PFSK-1 (cell line): ENCODE results near the gene MLYCD.

ENCODE experiments used
- FOXP2 ChIP-seq: optimal IDR thresholded peaks from 2 replicates; pipeline ENCODE3; 2011; ENCODE audit warnings: borderline replicate concordance, control low read depth, inconsistent platforms; ENCODE audit not compliant: insufficient read depth; ENCODE audit errors: extremely low read length, extremely low read depth
- POLR2AphosphoS5 ChIP-seq: IDR thresholded peaks from 2 replicates; pipeline ENCODE4 v1.6.1; 2012; ENCODE audit warnings: low read depth, mild to moderate bottlenecking, control low read depth, low read length, moderate library complexity
- SIN3A ChIP-seq: IDR thresholded peaks from 2 replicates; pipeline ENCODE4 v1.6.1; 2012; ENCODE audit warnings: mild to moderate bottlenecking, low read length, moderate library complexity, borderline replicate concordance; ENCODE audit not compliant: insufficient read depth
- TAF1 ChIP-seq: IDR thresholded peaks from 2 replicates; pipeline ENCODE4 v1.6.1; 2012; ENCODE audit warnings: low read length, control low read depth, borderline replicate concordance; ENCODE audit not compliant: insufficient read depth
- TF ChIP-seq, protein P1 (sequence below), 2 experiments: IDR thresholded peaks; 2 replicates each; pipeline versions ENCODE4 v1.6.1 to v1.8.0; 2011 to 2012; ENCODE audit warnings: low read depth in 2 of 2, low read length in 2 of 2, control low read depth in 1 of 2, inconsistent platforms in 1 of 2, mild to moderate bottlenecking in 1 of 2, moderate library complexity in 1 of 2; ENCODE audit not compliant: insufficient read depth in 1 of 2

MLYCD gene

DNA sequence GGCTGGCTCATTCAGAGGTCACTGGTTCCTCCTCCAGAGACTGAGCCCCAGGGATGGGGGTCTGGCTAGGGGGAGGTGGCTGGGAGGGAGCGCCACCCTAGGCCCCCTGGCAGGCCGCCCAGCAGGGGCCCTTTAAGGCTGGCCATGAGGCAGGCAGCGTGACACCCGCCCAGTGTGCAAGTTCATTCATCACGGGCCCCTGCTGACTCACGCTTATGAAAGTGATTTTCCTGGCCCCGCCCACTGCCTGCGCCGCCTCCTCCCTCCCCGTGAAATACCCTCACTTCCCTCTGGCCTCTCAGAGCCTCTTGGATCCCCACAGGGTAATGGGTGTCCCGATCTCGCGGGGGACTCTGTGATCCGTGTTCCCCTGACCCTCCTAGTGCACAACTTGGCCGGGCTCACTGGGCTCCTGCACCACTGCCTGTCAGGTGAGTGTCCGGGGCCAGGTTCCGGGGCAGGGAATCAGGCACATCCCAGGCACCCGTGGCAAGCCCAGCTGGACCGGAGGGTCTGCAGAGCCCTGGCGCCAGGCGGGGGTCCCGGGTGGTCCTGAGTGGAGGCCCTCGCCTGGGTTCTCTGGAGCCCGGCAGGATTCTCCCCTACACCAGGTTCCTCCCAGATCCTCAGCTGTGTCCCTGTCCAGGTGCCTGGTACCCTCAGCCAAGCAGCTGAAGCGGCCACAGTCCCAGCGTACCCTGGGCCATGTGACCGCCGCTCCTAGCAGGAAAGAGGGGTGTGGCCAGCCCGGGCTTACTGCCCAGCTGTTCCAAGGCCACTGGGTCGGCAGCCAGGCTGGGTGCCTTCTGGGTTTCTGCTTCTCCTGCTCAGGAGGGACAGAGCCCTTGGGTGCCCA is 54.3 kb downstream of the MLYCD start, which contains the start of gene OSGIN1:
Gene OSGIN1, plus strand, starts transcription at position 301 of the 856 bp plus-strand sequence. CDS start 4,432 bp downstream, outside the sequence.
- TF ChIP-seq FOXP2 (peak; percentile 14), POLR2AphosphoS5 (peak; percentile 96), SIN3A (peak; percentile 92; the same call in 1 of the 2 replicates), TAF1 (no peak)
- TF ChIP-seq, protein P1, sequence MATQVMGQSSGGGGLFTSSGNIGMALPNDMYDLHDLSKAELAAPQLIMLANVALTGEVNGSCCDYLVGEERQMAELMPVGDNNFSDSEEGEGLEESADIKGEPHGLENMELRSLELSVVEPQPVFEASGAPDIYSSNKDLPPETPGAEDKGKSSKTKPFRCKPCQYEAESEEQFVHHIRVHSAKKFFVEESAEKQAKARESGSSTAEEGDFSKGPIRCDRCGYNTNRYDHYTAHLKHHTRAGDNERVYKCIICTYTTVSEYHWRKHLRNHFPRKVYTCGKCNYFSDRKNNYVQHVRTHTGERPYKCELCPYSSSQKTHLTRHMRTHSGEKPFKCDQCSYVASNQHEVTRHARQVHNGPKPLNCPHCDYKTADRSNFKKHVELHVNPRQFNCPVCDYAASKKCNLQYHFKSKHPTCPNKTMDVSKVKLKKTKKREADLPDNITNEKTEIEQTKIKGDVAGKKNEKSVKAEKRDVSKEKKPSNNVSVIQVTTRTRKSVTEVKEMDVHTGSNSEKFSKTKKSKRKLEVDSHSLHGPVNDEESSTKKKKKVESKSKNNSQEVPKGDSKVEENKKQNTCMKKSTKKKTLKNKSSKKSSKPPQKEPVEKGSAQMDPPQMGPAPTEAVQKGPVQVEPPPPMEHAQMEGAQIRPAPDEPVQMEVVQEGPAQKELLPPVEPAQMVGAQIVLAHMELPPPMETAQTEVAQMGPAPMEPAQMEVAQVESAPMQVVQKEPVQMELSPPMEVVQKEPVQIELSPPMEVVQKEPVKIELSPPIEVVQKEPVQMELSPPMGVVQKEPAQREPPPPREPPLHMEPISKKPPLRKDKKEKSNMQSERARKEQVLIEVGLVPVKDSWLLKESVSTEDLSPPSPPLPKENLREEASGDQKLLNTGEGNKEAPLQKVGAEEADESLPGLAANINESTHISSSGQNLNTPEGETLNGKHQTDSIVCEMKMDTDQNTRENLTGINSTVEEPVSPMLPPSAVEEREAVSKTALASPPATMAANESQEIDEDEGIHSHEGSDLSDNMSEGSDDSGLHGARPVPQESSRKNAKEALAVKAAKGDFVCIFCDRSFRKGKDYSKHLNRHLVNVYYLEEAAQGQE (IDR thresholded peaks at IDR 0.05; ENCODE audit: insufficient read depth in 1 of 2, low read depth in 2 of 2, low read length in 2 of 2), result no peak

DNA sequence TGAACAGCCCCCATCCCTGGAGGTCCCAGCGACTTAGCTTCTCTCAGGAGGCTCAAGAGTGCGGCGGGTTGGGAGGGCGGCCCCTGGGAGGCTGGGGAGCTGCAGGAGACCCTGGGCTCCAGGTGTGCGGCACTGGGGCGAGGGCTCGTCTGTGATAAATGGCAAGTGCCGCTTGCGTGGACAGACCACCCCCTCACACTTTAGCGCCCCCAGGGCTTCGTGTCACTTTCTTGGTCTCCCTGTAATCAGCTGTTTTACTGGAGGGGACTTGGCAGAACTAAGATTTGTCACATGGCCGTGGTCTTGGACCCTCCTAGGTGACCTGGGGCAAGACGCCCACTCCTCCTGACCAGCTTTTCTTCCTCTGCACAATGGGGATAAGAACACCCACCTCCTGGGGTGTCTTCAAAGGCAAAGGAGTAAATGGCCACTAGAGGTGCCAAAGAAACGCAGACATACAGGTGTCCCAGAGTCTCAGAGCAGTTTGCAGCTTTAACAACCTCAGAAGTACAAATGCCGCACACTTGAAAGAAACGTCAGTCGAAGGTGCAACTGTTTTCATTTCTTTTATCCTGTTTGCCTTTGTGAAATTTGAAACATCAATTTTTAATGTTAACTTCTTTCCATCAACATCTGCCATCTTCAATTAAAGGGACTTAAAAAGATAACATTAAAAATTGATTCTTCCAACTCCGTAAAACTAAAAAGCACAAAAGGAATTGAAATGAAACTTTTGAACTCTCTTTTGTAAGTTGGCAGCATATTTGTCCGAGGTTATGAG is 55.1 kb downstream of the MLYCD start:
- TF ChIP-seq FOXP2 (no peak), SIN3A (no peak), TAF1 (no peak; the same call in 1 of the 2 replicates), POLR2AphosphoS5 (no peak; the same call in 1 of the 2 replicates)
- TF ChIP-seq, protein P1 (IDR thresholded peaks at IDR 0.05; ENCODE audit: insufficient read depth in 1 of 2, low read depth in 2 of 2, low read length in 2 of 2), result no peak

DNA sequence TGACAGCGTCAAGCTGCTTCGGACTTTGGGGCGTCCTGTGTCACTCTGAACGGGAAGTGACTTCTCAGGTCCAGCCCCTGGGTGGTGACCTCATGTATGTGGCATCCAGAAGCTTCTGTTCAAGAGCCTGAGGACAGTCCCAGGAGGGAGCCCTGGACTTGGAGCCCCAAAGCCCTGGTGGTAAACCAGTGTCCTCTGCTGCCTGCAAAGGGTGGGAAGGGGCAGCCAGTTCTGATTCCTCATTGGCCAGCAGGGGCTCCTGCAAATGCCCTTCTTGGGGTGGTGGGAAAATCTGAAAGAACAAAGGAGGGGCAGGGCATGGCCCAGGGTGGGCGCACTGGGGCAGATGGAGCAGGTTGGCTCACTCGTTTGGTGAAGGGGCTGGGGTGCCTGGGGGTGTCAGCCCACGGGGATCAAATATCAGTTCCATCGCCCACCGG is 55.7 kb downstream of the MLYCD start:
- TF ChIP-seq, protein P1 (IDR thresholded peaks at IDR 0.05; ENCODE audit: insufficient read depth in 1 of 2, low read depth in 2 of 2, low read length in 2 of 2), result no peak
- TF ChIP-seq FOXP2 (no peak), POLR2AphosphoS5 (no peak), TAF1 (no peak), SIN3A (no peak)

DNA sequence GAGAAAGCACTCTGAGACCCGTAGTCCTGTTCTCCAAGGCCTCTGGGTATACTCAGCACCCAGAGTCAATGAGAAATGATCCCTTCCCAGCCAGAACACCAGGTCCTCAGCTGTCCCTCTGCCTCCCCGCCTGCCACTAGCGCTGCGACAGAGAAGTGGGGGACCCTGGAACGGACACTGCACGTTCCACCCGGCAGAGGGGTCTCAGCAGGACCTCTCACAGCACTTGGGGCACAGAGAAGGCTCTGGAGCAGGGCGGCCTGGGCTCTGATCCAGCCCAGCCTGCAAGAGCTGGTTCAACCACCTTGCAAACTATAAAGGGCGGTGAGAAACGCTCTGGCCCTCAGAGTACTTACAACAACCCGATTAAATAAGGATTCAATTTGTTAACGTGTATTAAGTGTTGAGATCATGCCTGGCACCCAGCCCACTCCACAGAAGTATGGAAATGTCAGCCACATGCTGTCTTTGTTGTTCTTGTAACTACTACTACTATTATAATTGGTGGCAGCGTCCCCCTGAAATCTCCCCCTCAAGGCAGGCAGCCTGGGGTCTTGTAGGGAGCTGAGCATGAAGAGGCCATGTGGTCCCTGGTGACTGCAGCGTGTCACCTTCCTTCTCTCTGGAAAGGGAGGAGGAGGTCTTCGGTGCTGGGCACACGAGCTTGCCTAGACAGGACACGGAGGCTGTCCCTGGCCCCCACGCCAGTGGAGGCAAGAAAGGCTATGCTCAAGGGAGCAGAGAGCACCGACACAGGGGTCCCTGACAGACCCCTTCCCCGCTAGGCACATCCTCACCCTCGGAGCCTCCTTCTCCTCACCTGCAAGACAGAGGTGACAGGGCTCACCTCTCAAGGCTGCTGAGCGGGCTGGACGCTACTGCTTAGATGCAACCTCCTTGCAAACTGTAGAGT is 56.6 kb downstream of the MLYCD start:
- TF ChIP-seq POLR2AphosphoS5 (no peak), FOXP2 (no peak), SIN3A (no peak)
